Renal cortical epithelial cell (primary cell): ENCODE measurements around the gene ODAM. TPM values are rescaled to one million over a fixed set of nuclear protein-coding genes. Genes with fewer than 3 reads are reported as not detected.
"Not testable (repeated sequence)": the region's sequence is repeated elsewhere in the genome, so short reads cannot be mapped to it uniquely, and the experiment has no call there.

Experiments used
- DNase-seq: peaks from one replicate; pipeline ENCODE4 v3.0.0-alpha.2; 2011; ENCODE audit warnings: low read depth
- total RNA-seq: library from RNA; depleted of rRNA; stranded (reverse); fragments of >200 nt; gene quantifications from 2 replicates; pipeline ENCODE4 v1.2.3, GENCODE V29; 2014

Gene ODAM, protein sequence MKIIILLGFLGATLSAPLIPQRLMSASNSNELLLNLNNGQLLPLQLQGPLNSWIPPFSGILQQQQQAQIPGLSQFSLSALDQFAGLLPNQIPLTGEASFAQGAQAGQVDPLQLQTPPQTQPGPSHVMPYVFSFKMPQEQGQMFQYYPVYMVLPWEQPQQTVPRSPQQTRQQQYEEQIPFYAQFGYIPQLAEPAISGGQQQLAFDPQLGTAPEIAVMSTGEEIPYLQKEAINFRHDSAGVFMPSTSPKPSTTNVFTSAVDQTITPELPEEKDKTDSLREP
- not detected in 2 replicates for total RNA-seq

GRCh38 chr4:70195425-70195824 is at the start of gene ODAM:
ODAM (plus strand) TSS chr4:70195725; CDS start chr4:70196544, 819 bp downstream.
- no peak for DNase-seq

DNA sequence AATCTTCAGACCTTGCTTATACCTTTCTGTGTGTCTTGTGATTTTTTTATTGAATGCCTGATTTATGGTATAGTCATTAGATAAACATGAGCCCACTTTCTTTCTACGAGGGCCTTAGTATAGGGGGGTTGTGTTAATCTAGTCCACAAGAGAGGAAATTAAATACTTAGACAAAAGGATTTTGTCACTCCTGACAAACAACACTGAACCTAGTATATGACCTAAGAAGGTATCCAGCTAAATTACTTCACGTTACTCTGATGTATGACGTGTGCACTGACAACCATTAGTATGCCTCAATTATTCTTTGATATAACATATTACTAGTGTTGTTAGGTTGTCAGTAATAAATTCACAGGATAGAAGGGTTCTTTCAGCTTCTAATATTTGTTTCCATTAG is 44.3 kb upstream of the ODAM start:
- DNase-seq: no peak

DNA sequence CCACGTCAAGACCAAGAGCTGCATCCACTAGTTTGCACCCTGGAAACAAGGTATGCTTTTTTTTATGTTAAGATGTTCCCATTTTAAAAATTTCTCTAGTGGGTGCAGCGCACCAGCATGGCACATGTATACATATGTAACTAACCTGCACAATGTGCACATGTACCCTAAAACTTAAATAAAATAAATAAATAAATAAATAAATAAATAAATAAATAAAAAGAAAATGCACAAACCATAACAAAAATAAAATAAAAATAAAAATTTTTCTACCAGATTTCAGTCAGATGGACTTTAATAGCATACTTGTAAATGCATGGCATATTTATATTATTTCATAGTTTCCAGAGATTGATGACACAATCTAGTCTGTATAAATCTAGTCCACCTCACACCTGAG is 43.4 kb upstream of the ODAM start:
- DNase-seq: no peak

GRCh38 chr4:70153937-70154336 is 41.6 kb upstream of the ODAM start, which contains the start of gene PRR27:
PRR27 (plus strand) TSS chr4:70154237; CDS start chr4:70154376, 139 bp downstream.
- no peak for DNase-seq

DNA sequence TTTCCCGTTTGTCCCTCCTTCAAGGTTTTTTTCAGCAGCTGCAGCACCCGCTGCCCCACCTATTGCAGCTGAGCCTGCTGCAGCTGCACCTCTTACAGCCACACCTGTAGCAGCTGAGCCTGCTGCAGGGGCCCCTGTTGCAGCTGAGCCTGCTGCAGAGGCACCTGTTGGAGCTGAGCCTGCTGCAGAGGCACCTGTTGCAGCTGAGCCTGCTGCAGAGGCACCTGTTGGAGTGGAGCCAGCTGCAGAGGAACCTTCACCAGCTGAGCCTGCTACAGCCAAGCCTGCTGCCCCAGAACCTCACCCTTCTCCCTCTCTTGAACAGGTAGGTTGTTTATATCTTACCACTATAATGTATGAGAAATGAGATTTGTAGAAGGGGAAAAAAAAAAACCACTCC is 36.9 kb upstream of the ODAM start:
- no peak for DNase-seq

DNA sequence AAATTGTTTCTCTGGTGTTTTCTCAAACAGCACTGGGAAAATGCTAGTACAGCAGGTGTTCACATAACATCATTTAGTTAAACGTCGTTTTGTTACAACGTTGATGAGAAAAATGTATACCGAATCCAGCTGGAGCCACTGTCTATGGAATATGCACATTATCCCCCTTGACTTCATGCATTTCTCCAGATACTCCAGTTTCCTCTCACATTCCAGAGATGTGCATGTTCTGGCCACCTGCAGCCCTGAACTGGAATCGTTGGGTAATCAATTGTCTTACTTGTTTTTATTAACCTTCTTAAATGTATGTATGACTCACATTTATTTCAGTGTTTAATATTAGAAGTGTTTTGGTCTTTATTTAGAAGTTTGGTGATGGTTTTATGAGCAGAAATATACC is 18.4 kb upstream of the ODAM start:
- DNase-seq: peak; percentile 1

- no peak for DNase-seq
Observed at GRCh38 chr4:70178075-70178660, 17.4 kb upstream of the ODAM start.

DNA sequence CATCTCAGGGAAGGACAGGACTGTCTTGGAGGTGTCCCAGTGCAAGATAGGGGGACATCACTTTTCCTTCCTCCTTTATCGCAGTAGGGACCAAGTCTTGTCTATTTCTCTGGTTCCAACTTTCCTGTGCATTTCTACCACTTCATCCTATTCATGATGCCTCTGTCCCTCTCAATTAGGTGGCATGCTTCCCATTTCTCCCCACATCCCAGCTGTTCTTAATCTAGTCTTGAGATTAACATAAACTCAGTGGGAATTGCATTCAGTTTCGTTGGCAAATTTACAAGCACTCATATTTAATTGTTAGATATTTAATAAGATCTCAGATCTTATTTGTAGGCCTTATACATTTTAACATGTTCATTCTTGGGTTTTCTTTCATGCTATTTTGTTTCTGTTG is 15.7 kb upstream of the ODAM start:
- DNase-seq: no peak

DNA sequence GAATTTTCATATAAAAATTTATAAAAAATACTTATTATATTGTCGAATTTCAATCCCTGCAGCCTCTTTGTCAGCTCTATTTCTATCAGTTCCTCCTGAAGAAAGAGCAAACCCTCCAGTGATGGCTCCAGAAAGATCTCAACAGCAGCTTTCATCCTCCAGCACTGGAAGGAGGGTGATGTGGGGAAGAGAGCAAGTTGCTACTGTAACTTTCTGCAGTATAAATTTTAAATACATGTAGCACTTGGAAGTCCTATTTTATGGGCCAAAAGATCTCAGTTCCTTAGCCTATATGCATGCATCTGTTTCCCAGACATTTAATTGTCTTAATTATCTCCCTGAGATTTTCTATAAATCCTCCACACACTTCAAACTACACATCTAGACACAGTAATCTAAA is 13.7 kb upstream of the ODAM start:
- DNase-seq: no peak

- no peak for DNase-seq
Observed at GRCh38 chr4:70182517-70183167, 12.9 kb upstream of the ODAM start.

GRCh38 chr4:70183168-70183939 is 12.2 kb upstream of the ODAM start:
- peak; percentile 49 for DNase-seq

- no peak for DNase-seq
Observed at GRCh38 chr4:70183940-70184246, 11.6 kb upstream of the ODAM start.

GRCh38 chr4:70187216-70187615 is 8.3 kb upstream of the ODAM start:
- no peak for DNase-seq

DNA sequence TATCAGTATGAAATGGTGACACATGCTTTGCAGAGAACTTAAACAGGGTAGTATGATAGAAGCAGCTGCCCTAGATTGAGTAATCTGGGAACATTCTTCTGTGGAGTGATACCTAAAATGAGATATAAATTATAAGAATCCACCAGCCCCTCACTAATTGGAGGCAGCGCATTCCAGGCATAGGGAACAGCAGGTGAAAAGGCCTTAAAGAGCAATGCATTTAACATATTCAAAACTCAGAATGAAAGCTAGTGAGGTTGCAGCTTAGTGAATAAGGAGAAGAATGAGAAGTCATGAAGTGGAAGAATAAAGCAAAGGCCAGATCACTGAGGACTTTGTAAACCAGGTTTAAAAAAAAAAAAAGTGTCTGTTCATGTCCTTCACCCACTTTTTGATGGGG is 4.9 kb upstream of the ODAM start:
- no peak for DNase-seq

GRCh38 chr4:70191647-70192046 is 3.9 kb upstream of the ODAM start:
- no peak for DNase-seq

GRCh38 chr4:70192895-70193294 is 2.6 kb upstream of the ODAM start:
- no peak for DNase-seq

- DNase-seq: peak; percentile 46
Observed at GRCh38 chr4:70196857-70197256, 1.3 kb downstream of the ODAM start.

DNA sequence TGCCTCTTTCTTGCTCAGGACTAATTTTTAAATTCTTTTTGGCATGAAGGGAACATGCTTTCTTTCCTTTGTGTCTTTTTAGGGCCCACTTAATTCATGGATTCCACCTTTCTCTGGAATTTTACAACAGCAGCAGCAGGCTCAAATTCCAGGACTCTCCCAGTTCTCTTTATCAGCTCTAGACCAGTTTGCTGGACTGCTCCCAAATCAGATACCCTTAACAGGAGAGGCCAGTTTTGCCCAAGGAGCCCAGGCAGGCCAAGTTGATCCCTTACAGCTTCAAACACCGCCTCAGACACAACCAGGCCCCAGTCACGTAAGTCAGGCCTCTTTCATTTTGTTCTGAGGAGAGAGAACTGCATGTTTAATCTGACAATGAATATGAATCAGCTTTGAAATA is 2.3 kb downstream of the ODAM start:
- DNase-seq: peak; percentile 7

- DNase-seq: no peak
Observed at GRCh38 chr4:70203601-70204000, 8.1 kb downstream of the ODAM start.

DNA sequence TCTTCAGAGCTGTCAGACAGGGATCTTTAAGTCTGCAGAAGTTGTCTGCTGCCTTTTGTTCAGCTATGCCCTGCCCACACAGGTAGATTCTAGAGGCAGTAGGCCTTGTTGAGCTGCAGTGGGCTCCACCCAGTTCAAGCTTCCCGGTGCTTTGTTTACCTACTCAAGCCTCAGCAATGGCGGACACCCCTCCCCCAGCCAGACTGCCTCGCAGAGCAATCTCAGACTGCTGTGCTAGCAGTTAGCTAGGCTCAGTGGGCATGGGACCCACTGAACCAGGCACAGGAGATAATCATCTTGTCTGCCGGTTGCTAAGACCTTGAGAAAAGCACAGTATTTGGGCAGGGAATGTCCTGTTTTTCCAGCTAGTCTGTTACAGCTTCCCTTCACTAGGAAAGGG is 17.2 kb downstream of the ODAM start:
- not testable (repeated sequence) for DNase-seq

DNA sequence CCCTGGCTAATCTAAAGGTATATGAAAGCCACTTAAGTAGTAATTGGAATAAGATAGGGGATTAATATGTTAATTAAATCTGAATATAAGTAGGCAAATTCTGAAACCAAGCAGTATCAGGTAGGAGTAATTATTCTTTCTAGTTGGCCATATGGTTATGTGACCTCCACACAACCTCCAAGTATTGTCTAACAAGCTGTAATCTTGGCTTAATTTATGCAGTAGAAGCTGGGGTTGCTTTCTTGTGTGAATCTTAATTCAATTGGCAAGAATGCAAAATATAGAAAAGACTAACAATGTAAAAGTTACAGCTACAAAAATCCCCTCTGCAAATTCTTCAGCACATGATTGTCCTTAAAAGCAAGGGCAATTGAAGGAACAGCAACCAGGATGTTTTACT is 20.6 kb downstream of the ODAM start:
- not testable (repeated sequence) for DNase-seq

DNA sequence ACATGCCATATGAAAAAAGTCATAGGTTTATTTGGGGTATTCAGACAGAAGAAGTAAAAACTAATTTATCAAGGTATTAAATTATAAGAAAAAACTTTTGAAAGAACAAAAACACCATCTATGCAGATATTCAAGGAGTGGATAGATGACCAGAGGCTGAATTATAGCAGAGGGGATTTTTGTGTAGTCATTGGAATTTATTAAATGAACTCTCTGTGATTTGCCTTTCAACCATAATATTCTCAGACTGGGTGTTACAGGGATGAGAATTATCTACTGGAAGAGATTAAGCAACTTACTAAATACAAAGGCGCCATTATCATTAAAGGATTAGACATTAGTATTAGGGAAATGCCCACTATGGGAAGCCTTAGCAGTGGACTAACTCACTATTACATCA is 21.0 kb downstream of the ODAM start:
- not testable (repeated sequence) for DNase-seq

DNA sequence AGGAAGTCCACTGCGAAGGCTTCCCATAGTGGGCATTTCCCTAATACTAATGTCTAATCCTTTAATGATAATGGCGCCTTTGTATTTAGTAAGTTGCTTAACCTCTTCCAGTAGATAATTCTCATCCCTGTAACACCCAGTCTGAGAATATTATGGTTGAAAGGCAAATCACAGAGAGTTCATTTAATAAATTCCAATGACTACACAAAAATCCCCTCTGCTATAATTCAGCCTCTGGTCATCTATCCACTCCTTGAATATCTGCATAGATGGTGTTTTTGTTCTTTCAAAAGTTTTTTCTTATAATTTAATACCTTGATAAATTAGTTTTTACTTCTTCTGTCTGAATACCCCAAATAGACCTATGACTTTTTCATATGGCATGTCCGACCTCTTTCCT is 25.9 kb downstream of the ODAM start:
- DNase-seq: not testable (repeated sequence)
